ENCODE measurements around the gene MYH9. TPM values are rescaled to one million over a fixed set of nuclear protein-coding genes. Genes with fewer than 3 reads are reported as not detected.
"Not testable (repeated sequence)": the region's sequence is repeated elsewhere in the genome, so short reads cannot be mapped to it uniquely, and the experiment has no call there.

Gene MYH9
- total RNA-seq, 1 experiment from 2014 or later = 788 TPM

DNA sequence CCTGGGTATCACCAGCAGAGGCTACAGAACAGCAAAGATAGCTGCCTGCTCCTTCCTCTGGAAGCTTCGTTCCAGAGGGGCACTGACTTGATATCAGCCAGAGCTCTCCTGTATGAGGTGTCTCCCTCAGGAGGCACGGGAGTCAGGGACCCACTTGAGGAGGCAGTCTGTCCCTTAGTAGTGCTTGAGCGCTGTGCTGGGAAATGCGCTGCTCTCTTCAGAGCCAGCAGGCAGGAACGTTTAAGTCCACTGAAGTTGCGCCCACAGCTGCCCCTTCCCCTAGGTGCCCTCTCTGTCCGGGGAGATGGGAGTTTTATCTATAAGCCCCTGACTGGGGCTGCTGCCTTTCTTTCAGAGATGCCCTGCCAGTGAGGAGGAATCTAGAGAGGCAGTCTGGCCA, 116.5 kb downstream of the MYH9 start:
- POLR2A ChIA-PET; H3K4me1 ChIP-seq (ENCODE audit: control insufficient read depth, insufficient read depth, low read length); H3K4me3 ChIP-seq (ENCODE audit: low read depth in 2 of 2, low read length in 2 of 2); H3K27ac ChIP-seq (ENCODE audit: low read length); DNase-seq (ENCODE audit: low read depth, low spot score); CTCF ChIA-PET; ATAC-seq; intact Hi-C loops (cut with micrococcal nuclease; ENCODE audit: unreplicated experiment); in situ Hi-C loops (cut with HindIII; ENCODE audit: low pct_unique_long_range_greater_than_20kb, low sequenced_read_pairs); H3K27me3 ChIP-seq (ENCODE audit: control insufficient read depth, insufficient read depth, low read length); H3K36me3 ChIP-seq (ENCODE audit: control insufficient read depth, insufficient read depth, low read length); BruUV-seq (replicated peaks); H3K9me3 ChIP-seq (ENCODE audit: control insufficient read depth, insufficient read depth, low read depth, low read length): not testable (repeated sequence)

DNA sequence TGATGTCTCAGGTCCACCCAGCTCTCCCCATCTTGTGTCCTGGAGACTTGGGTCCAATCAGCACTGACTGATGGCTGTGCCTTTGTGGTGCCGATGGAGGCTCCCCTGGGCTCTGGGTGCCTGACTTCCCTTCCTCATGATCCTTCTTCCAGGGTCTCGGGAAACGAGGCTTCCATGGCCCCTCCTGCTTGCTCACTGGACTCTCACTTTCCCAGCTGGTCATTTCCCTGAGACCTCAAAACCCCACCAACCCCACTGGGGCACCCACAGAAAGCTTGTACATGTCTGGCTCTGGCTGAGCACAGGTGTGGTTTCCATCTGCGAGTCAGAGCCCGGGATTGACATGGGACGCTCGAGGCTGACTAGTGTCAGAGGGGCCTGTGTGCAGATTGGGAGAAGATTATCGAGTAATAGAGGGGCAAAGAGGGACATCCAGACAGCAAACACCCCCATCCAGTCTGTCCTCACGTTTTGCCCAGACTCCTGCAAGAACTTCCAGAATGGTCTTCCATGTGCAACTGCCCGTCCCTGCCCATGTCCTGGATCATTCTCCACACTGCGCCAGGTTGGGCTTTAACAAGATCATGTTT, 119.8 kb downstream of the MYH9 start:
- Histone ChIP-seq H3K9me3 (ENCODE audit: control insufficient read depth, insufficient read depth, low read depth, low read length) (no peaks in the 10 kb centered on the region), H3K36me3 (ENCODE audit: control insufficient read depth, insufficient read depth, low read length) (no peaks in the 10 kb centered on the region), H3K27ac (ENCODE audit: low read length) (no peak overlapping the region), H3K27me3 (ENCODE audit: control insufficient read depth, insufficient read depth, low read length) (no peaks in the 10 kb centered on the region), H3K4me3 (ENCODE audit: low read depth in 2 of 2, low read length in 2 of 2) (no peak overlapping the region), H3K4me1 (ENCODE audit: control insufficient read depth, insufficient read depth, low read length) (no peaks in the 10 kb centered on the region)
- TF ChIP-seq, protein P1, sequence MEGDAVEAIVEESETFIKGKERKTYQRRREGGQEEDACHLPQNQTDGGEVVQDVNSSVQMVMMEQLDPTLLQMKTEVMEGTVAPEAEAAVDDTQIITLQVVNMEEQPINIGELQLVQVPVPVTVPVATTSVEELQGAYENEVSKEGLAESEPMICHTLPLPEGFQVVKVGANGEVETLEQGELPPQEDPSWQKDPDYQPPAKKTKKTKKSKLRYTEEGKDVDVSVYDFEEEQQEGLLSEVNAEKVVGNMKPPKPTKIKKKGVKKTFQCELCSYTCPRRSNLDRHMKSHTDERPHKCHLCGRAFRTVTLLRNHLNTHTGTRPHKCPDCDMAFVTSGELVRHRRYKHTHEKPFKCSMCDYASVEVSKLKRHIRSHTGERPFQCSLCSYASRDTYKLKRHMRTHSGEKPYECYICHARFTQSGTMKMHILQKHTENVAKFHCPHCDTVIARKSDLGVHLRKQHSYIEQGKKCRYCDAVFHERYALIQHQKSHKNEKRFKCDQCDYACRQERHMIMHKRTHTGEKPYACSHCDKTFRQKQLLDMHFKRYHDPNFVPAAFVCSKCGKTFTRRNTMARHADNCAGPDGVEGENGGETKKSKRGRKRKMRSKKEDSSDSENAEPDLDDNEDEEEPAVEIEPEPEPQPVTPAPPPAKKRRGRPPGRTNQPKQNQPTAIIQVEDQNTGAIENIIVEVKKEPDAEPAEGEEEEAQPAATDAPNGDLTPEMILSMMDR (IDR thresholded peaks at IDR 0.05) = no peak
- TF ChIP-seq SIN3A (IDR thresholded peaks at IDR 0.05; ENCODE audit: borderline replicate concordance, insufficient read depth, low read depth, low read length) (no peak), POLR2AphosphoS5 (IDR thresholded peaks at IDR 0.05; ENCODE audit: low read depth, low read length) (no peak), TCF7L2 (IDR thresholded peaks at IDR 0.05; ENCODE audit: low read depth, low read length) (no peak)
- TF ChIP-seq, protein P2, sequence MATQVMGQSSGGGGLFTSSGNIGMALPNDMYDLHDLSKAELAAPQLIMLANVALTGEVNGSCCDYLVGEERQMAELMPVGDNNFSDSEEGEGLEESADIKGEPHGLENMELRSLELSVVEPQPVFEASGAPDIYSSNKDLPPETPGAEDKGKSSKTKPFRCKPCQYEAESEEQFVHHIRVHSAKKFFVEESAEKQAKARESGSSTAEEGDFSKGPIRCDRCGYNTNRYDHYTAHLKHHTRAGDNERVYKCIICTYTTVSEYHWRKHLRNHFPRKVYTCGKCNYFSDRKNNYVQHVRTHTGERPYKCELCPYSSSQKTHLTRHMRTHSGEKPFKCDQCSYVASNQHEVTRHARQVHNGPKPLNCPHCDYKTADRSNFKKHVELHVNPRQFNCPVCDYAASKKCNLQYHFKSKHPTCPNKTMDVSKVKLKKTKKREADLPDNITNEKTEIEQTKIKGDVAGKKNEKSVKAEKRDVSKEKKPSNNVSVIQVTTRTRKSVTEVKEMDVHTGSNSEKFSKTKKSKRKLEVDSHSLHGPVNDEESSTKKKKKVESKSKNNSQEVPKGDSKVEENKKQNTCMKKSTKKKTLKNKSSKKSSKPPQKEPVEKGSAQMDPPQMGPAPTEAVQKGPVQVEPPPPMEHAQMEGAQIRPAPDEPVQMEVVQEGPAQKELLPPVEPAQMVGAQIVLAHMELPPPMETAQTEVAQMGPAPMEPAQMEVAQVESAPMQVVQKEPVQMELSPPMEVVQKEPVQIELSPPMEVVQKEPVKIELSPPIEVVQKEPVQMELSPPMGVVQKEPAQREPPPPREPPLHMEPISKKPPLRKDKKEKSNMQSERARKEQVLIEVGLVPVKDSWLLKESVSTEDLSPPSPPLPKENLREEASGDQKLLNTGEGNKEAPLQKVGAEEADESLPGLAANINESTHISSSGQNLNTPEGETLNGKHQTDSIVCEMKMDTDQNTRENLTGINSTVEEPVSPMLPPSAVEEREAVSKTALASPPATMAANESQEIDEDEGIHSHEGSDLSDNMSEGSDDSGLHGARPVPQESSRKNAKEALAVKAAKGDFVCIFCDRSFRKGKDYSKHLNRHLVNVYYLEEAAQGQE (IDR thresholded peaks at IDR 0.05; ENCODE audit: insufficient read depth in 1 of 2, low read depth in 2 of 2, low read length in 1 of 2) = no peak
- intact Hi-C loops (cut with micrococcal nuclease; ENCODE audit: unreplicated experiment) (no loop called here), in situ Hi-C loops (cut with HindIII; ENCODE audit: low pct_unique_long_range_greater_than_20kb, low sequenced_read_pairs) (no loop called here)
- DNase-seq (ENCODE audit: low read depth, low spot score) (no peak), ATAC-seq (no peak)
- BruUV-seq (replicated peaks) = no TSS peak
- ChIA-PET POLR2A (no interaction called here), CTCF (no interaction called here)

DNA sequence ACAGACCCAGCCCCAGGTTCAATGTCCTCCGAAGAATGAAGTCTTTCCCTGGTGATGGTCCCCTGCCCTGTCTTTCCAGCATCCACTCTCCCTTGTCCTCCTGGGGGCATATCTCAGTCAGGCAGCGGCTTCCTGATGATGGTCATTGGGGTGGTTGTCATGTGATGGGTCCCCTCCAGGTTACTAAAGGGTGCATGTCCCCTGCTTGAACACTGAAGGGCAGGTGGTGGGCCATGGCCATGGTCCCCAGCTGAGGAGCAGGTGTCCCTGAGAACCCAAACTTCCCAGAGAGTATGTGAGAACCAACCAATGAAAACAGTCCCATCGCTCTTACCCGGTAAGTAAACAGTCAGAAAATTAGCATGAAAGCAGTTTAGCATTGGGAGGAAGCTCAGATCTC, 120.7 kb downstream of the MYH9 start:
- Histone ChIP-seq H3K9me3 (ENCODE audit: control insufficient read depth, insufficient read depth, low read depth, low read length) (no peaks in the 10 kb centered on the region), H3K27ac (ENCODE audit: low read length) (no peak overlapping the region), H3K27me3 (ENCODE audit: control insufficient read depth, insufficient read depth, low read length) (no peaks in the 10 kb centered on the region), H3K36me3 (ENCODE audit: control insufficient read depth, insufficient read depth, low read length) (no peaks in the 10 kb centered on the region), H3K4me3 (ENCODE audit: low read depth in 2 of 2, low read length in 2 of 2) (no peak overlapping the region), H3K4me1 (ENCODE audit: control insufficient read depth, insufficient read depth, low read length) (no peaks in the 10 kb centered on the region)
- in situ Hi-C loops (cut with HindIII; ENCODE audit: low pct_unique_long_range_greater_than_20kb, low sequenced_read_pairs) = no loop called here
- POLR2A ChIA-PET = interaction anchor here (0.6 kb wide), 1 partner anchor 12 kb away, joined by 3 read pairs; no protein-coding TSS in a partner anchor
- TF ChIP-seq SIN3A (IDR thresholded peaks at IDR 0.05; ENCODE audit: borderline replicate concordance, insufficient read depth, low read depth, low read length) = no peak
- no peak for TF ChIP-seq POLR2AphosphoS5 (IDR thresholded peaks at IDR 0.05; ENCODE audit: low read depth, low read length)
- TF ChIP-seq, protein P2 (IDR thresholded peaks at IDR 0.05; ENCODE audit: insufficient read depth in 1 of 2, low read depth in 2 of 2, low read length in 1 of 2) = no peak
- TF ChIP-seq TCF7L2 (IDR thresholded peaks at IDR 0.05; ENCODE audit: low read depth, low read length) = no peak
- TF ChIP-seq, protein P1 (IDR thresholded peaks at IDR 0.05) = no peak
- no peak for DNase-seq (ENCODE audit: low read depth, low spot score)
- TSS peak; percentile 94 for BruUV-seq (replicated peaks)
- ATAC-seq = no peak
- CTCF ChIA-PET = interaction anchor here (0.6 kb wide), 2 partner anchors 11 to 72 kb away, joined by 3 to 7 read pairs; no protein-coding TSS in a partner anchor
- intact Hi-C loops (cut with micrococcal nuclease; ENCODE audit: unreplicated experiment) = no loop called here

All from Panc1 (cell line).